Measurements from ENCODE around the gene MCC. TPM values are rescaled to one million over a fixed set of nuclear protein-coding genes. Genes with fewer than 3 reads are reported as not detected.

MCC gene
- total and polyA plus RNA-seq, 2 of the 4 experiments (the other 2 are of a cell fraction), result 5.0 to 20.6 TPM

DNA sequence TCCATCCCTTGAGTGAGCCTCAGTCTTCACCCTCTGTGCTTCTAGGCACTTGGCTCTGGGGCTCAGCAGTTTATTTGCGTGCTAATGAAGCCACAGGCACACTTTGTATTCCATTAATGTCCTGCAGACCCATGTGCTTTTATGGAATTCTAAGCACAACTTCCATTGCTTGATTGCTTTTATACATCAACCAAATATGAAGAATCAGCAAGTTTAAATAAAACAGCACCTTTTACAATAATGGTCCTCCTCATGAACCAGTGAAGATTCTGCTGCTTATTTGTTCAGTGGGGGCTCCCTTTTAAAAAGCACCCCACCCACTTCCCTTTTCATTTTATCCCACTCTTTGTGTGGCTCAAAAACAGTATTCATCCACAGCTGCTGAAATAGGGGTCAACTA, 451.4 kb downstream of the MCC start:
- no peak overlapping the region for H4K8ac ChIP-seq (ENCODE audit: low read depth in 2 of 2, low read length in 2 of 2)
- H2BK15ac ChIP-seq (ENCODE audit: low read depth, low read length), result no peak overlapping the region
- no peak overlapping the region for H3K4me3 ChIP-seq (ENCODE audit: insufficient read depth, low read depth, low read length)
- no peak overlapping the region for H4K5ac ChIP-seq (ENCODE audit: low read depth, low read length)
- H4K20me1 ChIP-seq (ENCODE audit: insufficient read depth, low read length), result no peaks in the 10 kb centered on the region; the same call in 1 of the 2 replicates
- TF ChIP-seq MAZ (IDR thresholded peaks at IDR 0.05; ENCODE audit: borderline replicate concordance, low read depth, low read length) (no peak), RFX5 (IDR thresholded peaks at IDR 0.05; ENCODE audit: low read depth, low read length) (no peak), NFE2L2 (IDR thresholded peaks at IDR 0.05; ENCODE audit: low read depth, low read length) (no peak), RAD21 (IDR thresholded peaks at IDR 0.05; ENCODE audit: low read length) (no peak), CHD1 (IDR thresholded peaks at IDR 0.05; ENCODE audit: low read depth, low read length) (no peak), MAFK (IDR thresholded peaks at IDR 0.05; ENCODE audit: low read depth, low read length) (no peak), RCOR1 (IDR thresholded peaks at IDR 0.05; ENCODE audit: insufficient replicate concordance, low read length) (no peak), BHLHE40 (IDR thresholded peaks at IDR 0.05; ENCODE audit: low read depth, low read length) (no peak), SMC3 (IDR thresholded peaks at IDR 0.05; ENCODE audit: low read depth, low read length) (no peak)
- TF ChIP-seq, protein P1, sequence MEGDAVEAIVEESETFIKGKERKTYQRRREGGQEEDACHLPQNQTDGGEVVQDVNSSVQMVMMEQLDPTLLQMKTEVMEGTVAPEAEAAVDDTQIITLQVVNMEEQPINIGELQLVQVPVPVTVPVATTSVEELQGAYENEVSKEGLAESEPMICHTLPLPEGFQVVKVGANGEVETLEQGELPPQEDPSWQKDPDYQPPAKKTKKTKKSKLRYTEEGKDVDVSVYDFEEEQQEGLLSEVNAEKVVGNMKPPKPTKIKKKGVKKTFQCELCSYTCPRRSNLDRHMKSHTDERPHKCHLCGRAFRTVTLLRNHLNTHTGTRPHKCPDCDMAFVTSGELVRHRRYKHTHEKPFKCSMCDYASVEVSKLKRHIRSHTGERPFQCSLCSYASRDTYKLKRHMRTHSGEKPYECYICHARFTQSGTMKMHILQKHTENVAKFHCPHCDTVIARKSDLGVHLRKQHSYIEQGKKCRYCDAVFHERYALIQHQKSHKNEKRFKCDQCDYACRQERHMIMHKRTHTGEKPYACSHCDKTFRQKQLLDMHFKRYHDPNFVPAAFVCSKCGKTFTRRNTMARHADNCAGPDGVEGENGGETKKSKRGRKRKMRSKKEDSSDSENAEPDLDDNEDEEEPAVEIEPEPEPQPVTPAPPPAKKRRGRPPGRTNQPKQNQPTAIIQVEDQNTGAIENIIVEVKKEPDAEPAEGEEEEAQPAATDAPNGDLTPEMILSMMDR (conservative IDR thresholded peaks at IDR 0.05; ENCODE audit: low read depth, low read length), result no peak
- intact Hi-C loops (cut with micrococcal nuclease), result no loop called here
- ATAC-seq (ENCODE audit: low read depth) (no peak), DNase-seq (no peak)
- peaks cover 31% of the 10 kb centered on the region for H3K36me3 ChIP-seq (ENCODE audit: control insufficient read depth, insufficient read depth, low read length)
- peaks cover 11% of the 10 kb centered on the region for H3K4me1 ChIP-seq (ENCODE audit: control insufficient read depth, insufficient read depth, low read length)
- H3K27ac ChIP-seq (ENCODE audit: insufficient read depth, low read length), result no peak overlapping the region
- no TSS peak for BruUV-seq (replicated peaks)
- H2BK20ac ChIP-seq (ENCODE audit: low read depth, low read length), result no peak overlapping the region
- no peak overlapping the region for H3K14ac ChIP-seq (replicated peaks; ENCODE audit: low read depth, low read length)
- no peak overlapping the region for H3K9ac ChIP-seq (ENCODE audit: low read depth, low read length)
- H3K9me1 ChIP-seq (ENCODE audit: insufficient read depth, low read length), result peaks cover 9% of the 10 kb centered on the region; the same call in 1 of the 2 replicates
- H2AFZ ChIP-seq (replicated peaks; ENCODE audit: low read length, poor library complexity), result no peak overlapping the region
- H3K79me1 ChIP-seq (ENCODE audit: low read depth in 1 of 2, low read length in 2 of 2), result peaks cover 0 to 2% of the 10 kb centered on the region in 2 experiments; a peak in 1 of 4 replicates
- CTCF ChIA-PET, result no interaction called here
- no peak overlapping the region for H3K4me2 ChIP-seq (ENCODE audit: low read depth, low read length)
- no peak overlapping the region for H3K23ac ChIP-seq (ENCODE audit: low read depth, low read length)
- dilution Hi-C loops (cut with HindIII; ENCODE audit: low sequenced_read_pairs, unreplicated experiment), result no loop called here
- H3K56ac ChIP-seq (ENCODE audit: extremely low read depth, insufficient read depth, low read length), result no peak overlapping the region
- H3K9me3 ChIP-seq (ENCODE audit: control insufficient read depth, insufficient read depth, low read length), result no peaks in the 10 kb centered on the region
- no peaks in the 10 kb centered on the region for H3K27me3 ChIP-seq (ENCODE audit: control insufficient read depth, insufficient read depth, low read length)
- H3K18ac ChIP-seq (ENCODE audit: low read depth, low read length), result no peak overlapping the region
- POLR2A ChIA-PET (ENCODE audit: unreplicated experiment), result no interaction called here
- WGBS, 2 experiments (ENCODE audit: extremely low coverage in 2 of 2, insufficient read length in 1 of 2), result 100% methylated on average over 1 of the region's 1 CpG; no CpG with 5 or more reads in 1 of the 2 experiments
- H2AK9ac ChIP-seq (replicated peaks; ENCODE audit: low read depth, low read length, poor library complexity), result no peak overlapping the region
- no peak overlapping the region for H2BK5ac ChIP-seq (ENCODE audit: low read depth, low read length, poor library complexity, severe bottlenecking)
- no peak overlapping the region for H2BK120ac ChIP-seq (ENCODE audit: low read depth, low read length)
- no peak overlapping the region for H2AK5ac ChIP-seq (ENCODE audit: low read depth, low read length)
- no peak overlapping the region for H4K91ac ChIP-seq (ENCODE audit: insufficient read depth, low read depth, low read length)
- in situ Hi-C loops (cut with MboI; ENCODE audit: low sequenced_read_pairs), result no loop called here
- no peak overlapping the region for H3K4ac ChIP-seq (ENCODE audit: low read depth, low read length)
